H9 (cell line): ENCODE results near the gene POFUT2. TPM values are rescaled to one million over a fixed set of nuclear protein-coding genes. Genes with fewer than 3 reads are reported as not detected.

Source experiments
- DNase-seq: peaks from one replicate; pipeline ENCODE4 v3.0.0-alpha.2; 2017
- H2AFZ ChIP-seq: one replicate; pipeline ENCODE4 v1.6.1; 2013; ENCODE audit warnings: mild to moderate bottlenecking, low read length, control low read depth, moderate library complexity
- H2AK5ac ChIP-seq: 2 replicates; pipeline ENCODE4 v1.6.1; 2013; ENCODE audit warnings: low read length, control low read depth, mixed read lengths; ENCODE audit not compliant: insufficient read length
- H2BK120ac ChIP-seq: one replicate; pipeline ENCODE4 v1.6.1; 2013; ENCODE audit warnings: low read depth, mild to moderate bottlenecking, low read length, control low read depth, inconsistent platforms; ENCODE audit not compliant: poor library complexity, severe bottlenecking
- H2BK12ac ChIP-seq: 2 replicates; pipeline ENCODE4 v1.6.1; 2013; ENCODE audit warnings: low read length, control low read depth, mixed read lengths, low read depth; ENCODE audit not compliant: insufficient read length
- H2BK15ac ChIP-seq: 2 replicates; pipeline ENCODE4 v1.6.1; 2013; ENCODE audit warnings: low read depth, low read length, control low read depth
- H2BK20ac ChIP-seq: one replicate; pipeline ENCODE4 v1.6.1; 2013; ENCODE audit warnings: low read depth, mild to moderate bottlenecking, low read length, control low read depth, inconsistent platforms; ENCODE audit not compliant: poor library complexity, severe bottlenecking
- H2BK5ac ChIP-seq: 2 replicates; pipeline ENCODE4 v1.6.1; 2013; ENCODE audit warnings: low read length, control low read depth, mixed read lengths; ENCODE audit not compliant: insufficient read length
- H3K14ac ChIP-seq: 2 replicates; pipeline ENCODE4 v1.6.1; 2013; ENCODE audit warnings: low read length, control low read depth; ENCODE audit not compliant: insufficient read depth
- H3K18ac ChIP-seq: 2 replicates; pipeline ENCODE4 v1.6.1; 2013; ENCODE audit warnings: low read depth, mild to moderate bottlenecking, mixed read lengths, low read length, control low read depth; ENCODE audit not compliant: insufficient read length
- H3K23ac ChIP-seq: 2 replicates; pipeline ENCODE4 v1.6.1; 2013; ENCODE audit warnings: low read length, control low read depth, mixed read lengths, low read depth; ENCODE audit not compliant: insufficient read length
- H3K23me2 ChIP-seq: 2 replicates; pipeline ENCODE4 v1.6.1; 2013; ENCODE audit warnings: low read depth, mild to moderate bottlenecking, mixed read lengths, low read length, control low read depth; ENCODE audit not compliant: insufficient read length, poor library complexity, severe bottlenecking
- H3K27ac ChIP-seq: 2 replicates; pipeline ENCODE4 v1.5.1; 2013; ENCODE audit warnings: low read length, control low read depth, mixed read lengths, low read depth; ENCODE audit not compliant: insufficient read length
- H3K27me3 ChIP-seq: 2 replicates; pipeline ENCODE4 v1.6.1; 2013; ENCODE audit warnings: low read length, control low read depth, inconsistent platforms; ENCODE audit not compliant: insufficient read depth
- H3K4ac ChIP-seq: 2 replicates; pipeline ENCODE4 v1.6.1; 2013; ENCODE audit warnings: low read depth, mild to moderate bottlenecking, control low read depth, inconsistent platforms, low read length, moderate library complexity
- H3K4me1 ChIP-seq: 2 replicates; pipeline ENCODE4 v1.6.1; 2013; ENCODE audit warnings: low read length, control low read depth, inconsistent platforms; ENCODE audit not compliant: insufficient read depth
- H3K4me2 ChIP-seq: 2 replicates; pipeline ENCODE4 v1.6.1; 2013; ENCODE audit warnings: low read length, control low read depth, mixed read lengths; ENCODE audit not compliant: insufficient read length, insufficient read depth
- H3K56ac ChIP-seq: 2 replicates; pipeline ENCODE4 v1.6.1; 2013; ENCODE audit warnings: low read depth, mild to moderate bottlenecking, mixed read lengths, low read length, control low read depth; ENCODE audit not compliant: insufficient read length
- H3K79me1 ChIP-seq: 2 replicates; pipeline ENCODE4 v1.6.1; 2013; ENCODE audit warnings: low read depth, mild to moderate bottlenecking, moderate library complexity, low read length, control low read depth, inconsistent platforms; ENCODE audit not compliant: insufficient read depth, poor library complexity, severe bottlenecking
- H3K79me2 ChIP-seq: 2 replicates; pipeline ENCODE4 v1.6.1; 2013; ENCODE audit warnings: low read length, control low read depth, inconsistent platforms; ENCODE audit not compliant: insufficient read depth
- H3K9ac ChIP-seq: 2 replicates; pipeline ENCODE4 v1.6.1; 2013; ENCODE audit warnings: low read length, control low read depth, mixed read lengths; ENCODE audit not compliant: insufficient read length; ENCODE audit errors: extremely low read depth
- H3K9me3 ChIP-seq: one replicate; pipeline ENCODE4 v1.6.1; 2013; ENCODE audit warnings: low read depth, low read length, inconsistent platforms; ENCODE audit not compliant: control insufficient read depth
- H3T11ph ChIP-seq: one replicate; pipeline ENCODE4 v1.6.1; 2013; ENCODE audit warnings: mild to moderate bottlenecking, low read length, control low read depth, inconsistent platforms
- H4K20me1 ChIP-seq: one replicate; pipeline ENCODE4 v1.6.1; 2013; ENCODE audit not compliant: control insufficient read depth, insufficient read length, insufficient read depth
- H4K5ac ChIP-seq: 2 replicates; pipeline ENCODE4 v1.6.1; 2013; ENCODE audit warnings: low read depth, mild to moderate bottlenecking, mixed read lengths, low read length, control low read depth; ENCODE audit not compliant: insufficient read length
- H4K8ac ChIP-seq: replicated peaks from 2 replicates; pipeline ENCODE4 v1.6.1; 2013; ENCODE audit warnings: low read length, control low read depth, mixed read lengths, low read depth; ENCODE audit not compliant: insufficient read length
- H4K91ac ChIP-seq: 2 replicates; pipeline ENCODE4 v1.6.1; 2013; ENCODE audit warnings: low read depth, mild to moderate bottlenecking, moderate library complexity, mixed read lengths, low read length, control low read depth; ENCODE audit not compliant: insufficient read length
- H3K27ac Mint-ChIP-seq, 3 experiments: 2 replicates in 2 of 3; 3 replicates in 1 of 3; pipeline ENCODE4 v1.8.0; 2020 to 2021; ENCODE audit warnings: mixed read lengths in 3 of 3, mild to moderate bottlenecking in 1 of 3, moderate library complexity in 1 of 3
- H3K27me3 Mint-ChIP-seq: 2 replicates; pipeline ENCODE4 v1.8.0; 2021; ENCODE audit warnings: low read depth, mild to moderate bottlenecking, moderate library complexity, mixed read lengths
- H3K36me3 Mint-ChIP-seq, 3 experiments: 2 replicates in 2 of 3; 3 replicates in 1 of 3; pipeline ENCODE4 v1.8.0; 2020 to 2021; ENCODE audit warnings: low read depth in 3 of 3, mixed read lengths in 3 of 3; ENCODE audit not compliant: insufficient read depth in 1 of 3
- H3K4me1 Mint-ChIP-seq, 2 experiments: 2 replicates each; pipeline ENCODE4 v1.8.0; 2020; ENCODE audit warnings: mixed read lengths in 2 of 2
- H3K4me3 Mint-ChIP-seq, 2 experiments: 2 replicates in 1 of 2; 3 replicates in 1 of 2; pipeline ENCODE4 v1.8.0; 2020 to 2021; ENCODE audit warnings: mild to moderate bottlenecking in 2 of 2, mixed read lengths in 2 of 2, moderate library complexity in 1 of 2
- H3K9me3 Mint-ChIP-seq, 2 experiments: 2 replicates in 1 of 2; 3 replicates in 1 of 2; pipeline ENCODE4 v1.8.0; 2020; ENCODE audit warnings: mild to moderate bottlenecking in 2 of 2, mixed read lengths in 2 of 2, moderate library complexity in 1 of 2
- WGBS: extraction: QIAGEN DNeasy Blood & Tissue Kit; methylation state at CpG from one replicate; pipeline ENCODE4 v1.1.7; 2013; ENCODE audit warnings: missing lambda C conversion rate, low lambda C conversion rate, mixed read lengths; ENCODE audit not compliant: insufficient read length; ENCODE audit errors: extremely low coverage; 5-methylcytosine and 5-hydroxymethylcytosine counted together
- total RNA-seq: library from RNA; stranded (reverse); gene quantifications from 2 replicates; pipeline ENCODE4 v1.2.1, GENCODE V29; 2021
- TF ChIP-seq, protein P1 (sequence below): fragments of 200-600 bp; sonication (generic); conservative IDR thresholded peaks from 3 replicates; pipeline ENCODE4 v1.8.0; 2021; ENCODE audit warnings: antibody characterized with exemption, mild to moderate bottlenecking

The POFUT2 gene
- total RNA-seq, 1 experiment from 2014 or later = 34.8 TPM

DNA sequence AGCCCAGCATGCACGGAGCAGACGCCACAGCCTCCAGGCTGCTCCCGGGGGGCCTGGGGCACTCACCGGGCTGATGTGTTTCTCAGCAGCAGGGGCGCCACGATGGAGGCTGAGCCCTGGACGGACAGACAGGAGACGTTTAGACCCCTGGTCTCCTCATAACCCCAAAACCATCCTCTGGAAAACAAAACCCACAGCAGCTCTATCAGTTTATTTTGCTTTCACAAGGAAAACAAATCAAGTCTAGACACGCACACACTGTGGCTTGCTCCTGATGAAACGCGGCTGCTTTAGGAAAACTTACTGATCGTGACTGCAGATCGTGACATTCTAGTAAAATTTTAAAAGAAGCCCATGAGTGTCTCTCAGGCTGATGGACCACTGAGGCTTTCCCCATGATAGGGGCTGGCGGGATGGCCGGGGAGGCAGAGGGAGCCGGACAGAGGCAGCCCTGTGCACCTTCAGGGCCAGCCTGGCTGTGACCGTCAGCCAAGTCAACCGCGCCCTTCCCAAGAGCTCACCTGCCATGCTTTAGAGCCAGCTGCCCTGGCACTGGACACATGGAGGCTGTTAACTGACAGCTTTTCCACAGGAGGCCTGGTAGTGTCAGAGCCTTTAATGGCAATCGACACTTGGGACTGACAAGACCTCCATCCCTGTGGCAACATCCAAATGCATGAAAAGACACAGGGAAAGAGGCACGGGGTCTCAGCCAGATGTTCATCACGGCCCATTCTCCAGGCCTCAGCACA lies 5.2 kb downstream of the POFUT2 start:
- no peaks in the 10 kb centered on the region for H3K9me3 Mint-ChIP-seq
- Histone ChIP-seq H2BK20ac (no peak overlapping the region), H4K5ac (no peak overlapping the region), H2AFZ (no peak overlapping the region), H3K79me2 (no peaks in the 10 kb centered on the region), H2BK15ac (no peak overlapping the region), H3T11ph (no peak overlapping the region), H3K23ac (no peak overlapping the region), H3K4ac (no peak overlapping the region), H3K9me3 (no peaks in the 10 kb centered on the region), H4K91ac (no peak overlapping the region), H3K18ac (no peak overlapping the region), H3K79me1 (no peaks in the 10 kb centered on the region), H2BK5ac (no peak overlapping the region), H3K27ac (no peak overlapping the region), H3K4me1 (no peaks in the 10 kb centered on the region), H2BK12ac (no peak overlapping the region), H3K27me3 (no peaks in the 10 kb centered on the region), H3K14ac (no peak overlapping the region), H3K9ac (no peak overlapping the region), H4K8ac (no peak overlapping the region), H2BK120ac (no peak overlapping the region), H2AK5ac (no peak overlapping the region), H4K20me1 (no peaks in the 10 kb centered on the region), H3K56ac (no peak overlapping the region), H3K23me2 (peaks cover 4% of the 10 kb centered on the region), H3K4me2 (no peak overlapping the region)
- H3K27me3 Mint-ChIP-seq = no peaks in the 10 kb centered on the region
- TF ChIP-seq, protein P1, sequence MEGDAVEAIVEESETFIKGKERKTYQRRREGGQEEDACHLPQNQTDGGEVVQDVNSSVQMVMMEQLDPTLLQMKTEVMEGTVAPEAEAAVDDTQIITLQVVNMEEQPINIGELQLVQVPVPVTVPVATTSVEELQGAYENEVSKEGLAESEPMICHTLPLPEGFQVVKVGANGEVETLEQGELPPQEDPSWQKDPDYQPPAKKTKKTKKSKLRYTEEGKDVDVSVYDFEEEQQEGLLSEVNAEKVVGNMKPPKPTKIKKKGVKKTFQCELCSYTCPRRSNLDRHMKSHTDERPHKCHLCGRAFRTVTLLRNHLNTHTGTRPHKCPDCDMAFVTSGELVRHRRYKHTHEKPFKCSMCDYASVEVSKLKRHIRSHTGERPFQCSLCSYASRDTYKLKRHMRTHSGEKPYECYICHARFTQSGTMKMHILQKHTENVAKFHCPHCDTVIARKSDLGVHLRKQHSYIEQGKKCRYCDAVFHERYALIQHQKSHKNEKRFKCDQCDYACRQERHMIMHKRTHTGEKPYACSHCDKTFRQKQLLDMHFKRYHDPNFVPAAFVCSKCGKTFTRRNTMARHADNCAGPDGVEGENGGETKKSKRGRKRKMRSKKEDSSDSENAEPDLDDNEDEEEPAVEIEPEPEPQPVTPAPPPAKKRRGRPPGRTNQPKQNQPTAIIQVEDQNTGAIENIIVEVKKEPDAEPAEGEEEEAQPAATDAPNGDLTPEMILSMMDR = no peak
- no peak overlapping the region for H3K27ac Mint-ChIP-seq
- no peak overlapping the region for H3K4me3 Mint-ChIP-seq
- peaks cover 38 to 78% (median 68%) of the 10 kb centered on the region in 3 experiments for H3K36me3 Mint-ChIP-seq
- no CpG with 5 or more reads among the region's 22 CpGs for WGBS
- peaks cover 4 to 9% of the 10 kb centered on the region in 2 experiments for H3K4me1 Mint-ChIP-seq
- peak; percentile 10 for DNase-seq
